HG03139 (cell line): Measurements from ENCODE around the gene UBE2L3.

Experiments used
- ATAC-seq: cut with Tn5 transposase; IDR thresholded peaks from one replicate; pipeline ENCODE4 v1.9.1; 2021; ENCODE audit not compliant: unreplicated experiment

The UBE2L3 gene

DNA sequence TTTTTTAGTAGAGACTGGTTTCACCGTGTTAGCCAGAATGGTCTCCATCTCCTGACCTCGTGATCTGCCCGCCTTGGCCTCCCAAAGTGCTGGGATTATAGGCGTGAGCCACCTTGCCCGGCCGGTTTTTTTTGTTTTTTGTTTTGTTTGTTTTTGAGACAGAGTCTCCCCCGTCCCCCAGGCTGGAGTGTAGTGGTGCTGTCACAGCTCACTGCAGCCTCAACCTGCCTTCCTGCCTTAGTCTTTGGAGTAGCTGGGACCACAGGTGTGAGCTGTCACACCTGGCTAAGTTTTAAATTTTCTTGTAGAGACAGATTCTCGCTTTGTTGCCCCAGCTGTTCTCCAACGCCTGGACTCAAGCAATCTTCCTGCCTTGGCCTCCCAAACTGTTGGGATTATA is 101.5 kb downstream of the UBE2L3 start:
- no peak for ATAC-seq

DNA sequence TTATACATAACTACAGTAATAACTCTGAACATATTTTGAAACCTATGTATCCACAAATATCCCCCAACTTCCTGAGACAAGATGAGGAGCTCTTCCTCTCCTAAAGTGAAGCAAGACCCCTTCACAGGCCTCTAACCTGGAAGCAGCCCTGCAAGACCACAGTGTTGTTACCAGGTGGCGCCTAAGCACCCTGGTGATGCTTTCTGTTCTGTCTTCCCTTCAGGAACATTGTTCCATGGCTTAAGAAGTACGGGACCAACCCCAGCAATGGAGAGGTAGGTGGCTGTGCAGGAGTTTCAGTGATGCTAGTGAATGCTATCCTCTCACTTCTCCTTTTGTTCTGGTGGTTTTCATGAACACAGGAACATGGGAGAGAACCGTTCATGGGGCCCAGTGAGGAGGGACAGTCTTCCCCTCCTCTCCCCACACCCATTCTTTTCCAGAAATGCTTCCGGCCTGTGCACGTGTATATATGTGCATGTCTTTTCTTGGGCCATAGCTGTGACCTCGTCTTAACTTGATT is 104.7 kb downstream of the UBE2L3 start:
- ATAC-seq, result no peak
